Activated CD8-positive, alpha-beta memory T cell treated with anti-CD3 and anti-CD28 coated beads, Interleukin-2, amount 50 U/mL, for 48 hours (primary cell): ENCODE measurements around the gene OAT.
"Not testable (repeated sequence)": the region's sequence is repeated elsewhere in the genome, so short reads cannot be mapped to it uniquely, and the experiment has no call there.

Experiments used
- DNase-seq: peaks from one replicate; pipeline ENCODE4 v3.0.0-alpha.2; 2020

OAT gene

GRCh38 chr10:124446830-124447750, 28.4 kb upstream of the OAT start:
- no peak for DNase-seq

GRCh38 chr10:124441694-124442093, 23.0 kb upstream of the OAT start:
- DNase-seq = not testable (repeated sequence)

DNA sequence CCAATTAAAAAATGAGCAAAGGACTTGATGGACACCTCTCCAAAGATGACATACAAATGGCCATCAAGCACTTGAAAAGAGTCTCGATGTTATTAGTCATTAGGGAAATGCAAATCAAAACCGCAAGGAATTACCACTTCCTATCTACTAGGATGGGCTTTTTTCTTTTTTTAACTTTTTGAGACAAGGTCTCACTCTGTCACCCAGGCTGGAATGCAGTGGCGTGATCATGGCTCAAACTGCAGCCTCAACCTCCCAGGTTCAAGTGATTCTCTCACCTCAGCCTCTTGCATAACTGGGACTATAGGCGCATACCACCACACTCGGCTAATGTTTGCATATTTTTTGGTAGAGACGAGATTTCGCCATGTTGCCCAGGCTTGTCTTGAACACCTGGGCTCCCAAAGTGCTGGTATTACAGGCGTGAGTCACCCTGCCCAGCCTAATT, 17.5 kb upstream of the OAT start:
- no peak for DNase-seq

GRCh38 chr10:124435683-124436082, 17.0 kb upstream of the OAT start:
- DNase-seq = not testable (repeated sequence)

- DNase-seq = no peak
These were observed 14.7 kb upstream of the OAT start for GRCh38 chr10:124433461-124433860.

DNA sequence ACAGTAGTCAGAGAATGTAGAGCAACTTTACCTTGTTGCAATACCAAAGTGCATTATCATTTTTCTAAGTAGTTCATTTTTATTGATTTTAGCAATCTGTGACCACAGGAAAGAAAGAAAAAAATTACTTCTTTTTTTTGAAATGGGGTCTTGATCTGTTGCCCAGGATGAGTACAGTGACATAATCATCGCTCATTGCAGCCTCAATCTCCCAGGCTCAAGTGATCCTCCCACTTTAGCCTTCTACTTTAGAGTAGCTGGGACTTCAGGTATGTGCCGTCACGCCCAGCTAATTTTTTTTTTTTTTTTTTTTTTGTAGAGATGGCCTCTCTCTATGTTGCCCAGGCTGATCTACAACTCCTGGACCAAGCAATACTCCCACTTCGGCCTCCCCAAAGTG, 11.4 kb upstream of the OAT start:
- no peak for DNase-seq

DNA sequence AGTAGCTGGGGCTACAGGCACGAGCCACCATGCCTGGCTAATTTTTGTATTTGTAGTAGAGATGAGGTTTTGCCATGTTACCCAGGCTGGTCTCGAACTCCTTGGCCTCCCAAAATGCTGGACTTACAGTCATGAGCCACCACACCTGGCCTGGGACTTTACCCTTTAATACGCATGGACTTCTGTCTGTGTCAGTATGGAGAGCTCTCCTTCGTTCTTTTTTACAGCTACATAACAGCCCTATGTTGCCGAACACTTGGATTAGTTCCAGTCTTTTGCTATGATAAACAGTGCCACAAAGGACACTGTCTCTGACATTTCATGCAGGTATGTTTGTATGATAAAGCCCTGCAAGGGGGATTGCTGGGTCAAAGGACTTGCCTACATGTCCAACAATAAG, 10.9 kb upstream of the OAT start:
- DNase-seq = no peak

DNA sequence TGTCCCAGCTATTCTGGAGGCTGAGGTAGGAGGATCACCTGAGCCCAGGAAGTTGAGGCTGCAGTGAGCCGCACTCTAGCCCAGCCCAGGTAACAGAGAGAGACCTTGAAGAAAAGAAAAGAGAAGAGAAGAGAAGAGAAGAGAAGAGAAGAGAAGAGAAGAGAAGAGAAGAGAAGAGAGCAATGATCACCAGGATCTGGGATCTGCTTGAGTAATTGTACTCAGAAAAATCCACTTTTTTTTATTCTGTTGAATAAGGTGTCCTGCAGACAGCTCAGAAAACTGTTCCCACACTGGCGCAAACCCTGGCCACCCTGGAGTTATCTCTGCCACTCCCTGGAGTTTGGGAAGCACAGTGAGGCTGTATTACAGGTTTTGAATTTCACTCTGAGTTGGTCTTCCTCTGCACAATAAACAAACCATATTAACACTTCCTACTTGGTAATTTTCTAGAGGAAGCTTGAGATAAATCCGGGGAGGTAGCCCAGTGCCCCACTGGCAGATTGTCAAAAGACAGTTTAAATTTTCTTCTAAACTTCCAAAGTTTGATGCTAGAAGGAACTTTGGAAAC, 9.6 kb upstream of the OAT start:
- no peak for DNase-seq

GRCh38 chr10:124425227-124425962, 6.7 kb upstream of the OAT start:
- no peak for DNase-seq

GRCh38 chr10:124423813-124424212, 5.1 kb upstream of the OAT start:
- DNase-seq = no peak

DNA sequence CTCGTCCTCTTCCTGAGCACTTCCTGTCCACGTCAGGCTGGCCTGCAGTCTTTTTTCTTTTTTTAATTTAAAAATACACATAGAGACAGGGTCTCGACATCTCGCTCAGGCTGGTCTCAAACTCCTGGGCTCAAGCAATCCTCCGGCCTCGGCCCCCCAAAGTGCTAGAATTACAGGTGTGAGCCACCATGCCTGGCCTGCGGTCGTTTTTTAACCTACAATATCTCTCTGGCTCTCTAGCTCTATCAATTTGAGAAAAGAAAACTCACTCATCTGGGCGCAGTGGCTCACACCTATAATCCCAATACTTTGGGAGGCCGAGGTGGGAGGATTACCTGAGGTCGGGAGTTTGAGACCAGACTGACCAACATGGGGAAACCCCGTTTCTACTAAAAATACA, 4.0 kb upstream of the OAT start:
- no peak for DNase-seq

DNA sequence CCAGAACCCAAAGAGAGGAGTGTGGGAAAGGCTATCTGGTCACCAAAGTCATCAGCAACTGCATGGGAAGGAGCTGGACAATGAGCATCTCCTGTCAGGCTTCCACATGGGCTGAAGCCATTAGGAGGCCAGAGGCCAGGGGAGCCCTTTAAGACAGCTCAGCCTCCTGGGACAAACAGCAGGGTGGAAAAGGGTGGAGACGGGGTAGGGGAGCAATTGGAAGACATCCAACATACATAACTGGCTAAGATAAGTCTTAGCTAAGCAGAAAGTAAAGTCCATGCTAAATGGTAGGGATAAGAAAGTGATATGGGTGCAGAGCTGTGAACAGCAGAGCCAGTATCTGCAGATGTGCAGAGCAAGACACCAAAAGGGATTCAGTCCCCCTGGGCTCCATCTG, 1.5 kb upstream of the OAT start:
- no peak for DNase-seq

- DNase-seq = no peak
These were observed 912 bp upstream of the OAT start for GRCh38 chr10:124419635-124420034.

DNA sequence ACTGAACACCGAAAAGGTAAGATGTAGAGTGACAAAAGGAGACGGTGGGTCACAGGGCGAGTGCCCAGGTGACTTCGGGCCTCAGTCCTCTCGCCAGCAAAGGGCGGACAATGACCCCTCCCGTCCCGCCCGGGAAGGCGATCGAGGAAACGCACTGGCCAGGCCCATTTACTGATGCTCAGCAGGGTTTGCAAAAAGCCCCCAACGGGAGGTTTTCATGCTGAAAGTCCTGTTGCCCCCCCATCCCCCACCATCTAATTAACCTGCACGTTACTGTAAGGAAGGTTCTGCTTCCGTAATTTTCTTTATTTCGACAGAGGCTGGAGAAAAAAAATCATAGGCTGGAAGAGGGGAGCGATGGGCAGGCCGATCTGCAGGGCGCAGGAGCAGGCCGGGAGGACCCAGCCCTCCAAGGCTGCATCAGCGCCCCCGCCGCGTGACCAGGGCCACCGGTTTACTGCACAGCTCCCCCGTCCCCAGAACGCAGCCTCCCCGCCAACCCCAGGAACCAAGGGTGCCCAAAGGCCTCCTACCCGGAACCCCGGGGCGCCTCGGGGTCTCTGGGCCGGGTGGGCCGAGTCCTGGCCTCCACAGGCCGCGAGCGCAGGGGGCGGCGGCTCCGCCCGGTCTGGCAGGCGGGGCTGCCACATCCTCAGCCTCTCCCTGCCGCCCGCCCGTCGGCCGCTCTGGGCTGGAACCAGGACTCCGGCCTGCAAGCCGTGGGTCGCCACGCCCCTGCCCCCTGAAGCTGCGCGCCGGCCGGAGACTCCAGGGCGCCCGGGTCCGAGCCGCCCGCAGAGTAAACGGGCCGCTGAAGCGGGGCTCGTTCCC, 613 bp downstream of the OAT start:
- peak; percentile 77 for DNase-seq

- DNase-seq = no peak
These were observed 2.0 kb downstream of the OAT start for GRCh38 chr10:124416733-124417132.

DNA sequence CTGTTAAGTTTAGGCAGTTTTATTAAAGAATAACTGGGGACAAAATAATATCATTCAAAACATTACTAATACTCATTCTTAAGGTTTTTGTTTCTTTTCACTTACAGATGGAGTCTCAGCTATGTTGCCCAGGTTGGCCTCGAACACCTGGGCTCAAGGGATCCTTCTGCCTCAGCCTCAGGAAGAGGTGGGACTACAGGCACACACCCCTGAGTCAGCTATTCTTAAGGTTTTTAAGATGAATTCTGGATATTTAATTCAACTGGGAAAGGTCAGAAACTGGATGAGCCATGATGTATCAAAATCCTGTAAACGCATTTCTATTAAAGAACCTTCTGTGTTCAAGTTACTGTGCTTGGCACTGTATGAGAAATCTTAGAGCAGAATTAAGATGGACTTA, 3.5 kb downstream of the OAT start:
- no peak for DNase-seq

DNA sequence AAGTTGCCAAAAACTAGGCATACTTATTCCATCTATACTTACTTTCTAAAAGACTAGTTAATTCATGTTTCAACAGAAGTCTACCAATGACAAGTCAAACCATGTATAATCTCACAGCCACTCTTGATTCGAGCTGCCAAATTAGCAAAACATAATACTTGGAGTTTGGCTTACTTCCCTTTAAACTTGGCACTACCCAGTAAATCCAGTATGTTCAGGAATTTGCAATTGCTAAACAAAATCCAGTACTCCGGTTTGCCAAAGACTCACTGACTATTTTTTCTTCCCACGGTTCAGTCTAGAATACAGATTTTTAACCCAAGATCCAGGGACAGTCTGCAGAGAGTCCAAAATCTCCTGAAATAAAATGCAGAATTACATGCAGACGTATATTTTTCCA, 4.6 kb downstream of the OAT start:
- DNase-seq = no peak

- DNase-seq = no peak
These were observed 9.0 kb downstream of the OAT start for GRCh38 chr10:124409696-124410095.

DNA sequence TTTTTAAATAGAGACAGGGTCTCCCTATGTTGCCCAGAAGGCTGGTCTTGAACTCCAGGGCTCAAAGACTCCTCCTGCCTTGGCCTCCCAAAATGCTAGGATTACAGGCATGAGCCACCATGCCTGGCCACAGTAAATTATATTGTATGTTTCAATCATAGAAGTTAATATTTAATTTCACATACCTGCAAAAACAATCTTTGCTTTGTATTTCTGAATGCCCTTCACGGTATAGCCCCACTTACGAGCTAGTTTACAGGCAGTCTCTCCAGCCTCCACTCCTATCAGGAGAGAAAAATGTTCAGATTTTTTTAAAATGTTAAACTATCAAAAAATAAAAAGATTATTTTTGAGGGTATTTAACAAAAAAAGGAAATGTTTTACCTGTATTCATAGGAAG, 10.4 kb downstream of the OAT start:
- DNase-seq = no peak

DNA sequence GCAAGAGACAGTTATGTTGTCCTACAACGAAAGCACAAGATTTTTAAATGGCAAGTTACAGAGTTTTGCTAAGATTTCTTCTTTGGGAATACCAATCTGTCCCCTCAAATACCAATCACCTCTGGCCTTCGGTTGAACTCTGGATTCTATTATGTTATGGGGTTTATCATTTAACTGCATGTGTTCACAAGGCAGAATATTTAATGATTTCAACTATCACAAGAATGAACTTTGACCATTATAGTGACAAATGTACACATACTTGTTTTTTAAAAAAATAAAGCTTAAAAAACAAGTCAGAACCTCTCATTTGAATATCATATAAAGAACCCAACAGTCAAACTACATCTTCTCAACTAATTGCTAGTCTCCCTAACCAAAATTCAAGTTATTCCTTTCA, 11.3 kb downstream of the OAT start:
- no peak for DNase-seq

DNA sequence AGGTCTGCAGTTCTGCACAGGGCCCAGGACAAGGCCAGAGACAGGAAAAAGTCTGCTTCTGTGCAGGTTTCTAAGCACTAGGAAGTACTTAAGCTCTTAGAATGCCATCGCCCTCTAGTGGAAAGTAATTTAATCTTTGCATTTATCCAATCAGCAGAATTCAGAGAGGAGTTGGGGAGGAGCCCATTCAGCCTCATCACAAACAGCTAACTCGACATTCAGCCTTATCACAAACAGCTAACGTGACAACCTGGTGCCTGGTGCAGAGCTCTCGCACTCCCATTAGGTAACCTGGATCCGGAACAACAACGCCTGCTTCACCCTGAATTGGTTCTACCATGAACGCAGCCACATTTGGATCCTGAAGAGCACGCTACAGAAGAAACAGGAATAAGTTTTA, 15.2 kb downstream of the OAT start:
- peak; percentile 51 for DNase-seq

- DNase-seq = no peak
These were observed 16.4 kb downstream of the OAT start for GRCh38 chr10:124402273-124402672.

DNA sequence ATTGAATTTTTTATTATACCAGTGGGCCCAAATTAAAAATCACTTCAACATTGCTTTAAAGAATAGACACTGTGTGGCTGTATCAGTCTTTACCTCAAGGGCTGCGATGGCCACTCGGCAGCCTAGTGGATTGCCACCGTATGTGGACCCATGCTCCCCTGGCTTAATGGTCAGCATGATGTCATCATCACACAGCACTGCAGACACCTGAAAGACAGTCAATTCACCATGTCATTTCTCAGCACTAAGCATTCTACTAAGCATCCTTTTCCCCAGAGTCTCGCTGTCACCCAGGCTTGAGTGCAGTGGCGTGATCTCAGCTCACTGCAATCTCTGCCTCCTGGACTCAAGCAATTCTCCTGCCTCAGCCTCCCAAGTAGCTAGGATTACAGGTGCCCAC, 17.1 kb downstream of the OAT start:
- peak; percentile 28 for DNase-seq
